Measurements from ENCODE around the gene LIN9.

GRCh38 chr1:226279498-226279897 is 29.5 kb downstream of the LIN9 start:
- TF ChIP-seq CTCF (IDR thresholded peaks at IDR 0.05; ENCODE audit: extremely low read depth in 1 of 2, insufficient read depth in 1 of 2, low read depth in 1 of 2, low read length in 2 of 2) (no peak), POLR2A (IDR thresholded peaks at IDR 0.05; ENCODE audit: low read depth, low read length) (no peak), POLR2AphosphoS5 (IDR thresholded peaks at IDR 0.05; ENCODE audit: insufficient read depth, low read depth, low read length) (no peak), MAX (IDR thresholded peaks at IDR 0.05; ENCODE audit: insufficient read depth, insufficient read length) (no peak), EZH2 (IDR thresholded peaks at IDR 0.05; ENCODE audit: borderline replicate concordance, low read depth, low read length, severe bottlenecking) (no peak), FOS (IDR thresholded peaks at IDR 0.05; ENCODE audit: borderline replicate concordance, insufficient read depth, low read length) (no peak)

Measured in endothelial cell of umbilical vein (primary cell).